Measurements from ENCODE around the gene C10orf90.

GRCh38 chr10:126461289-126461940 lies 209.1 kb downstream of the C10orf90 start:
- TF ChIP-seq CTCF (IDR thresholded peaks at IDR 0.05) (no peak), EP300 (IDR thresholded peaks at IDR 0.05) (no peak), POLR2A (IDR thresholded peaks at IDR 0.05) (no peak)
